GM23338 (cell line): ENCODE results near the gene PPARD. TPM values are rescaled to one million over a fixed set of nuclear protein-coding genes. Genes with fewer than 3 reads are reported as not detected.

Experiments
- ATAC-seq: fragments of 200-7000 bp; cut with Tn5 transposase; 3 replicates; pipeline ENCODE4 v1.9.1; 2020
- DNase-seq: peaks from one replicate; pipeline ENCODE4 v3.0.0-alpha.2; 2015; ENCODE audit warnings: low spot score
- H2AFZ ChIP-seq: fragments of 200-600 bp; sonication (generic); 2 replicates; pipeline ENCODE4 v1.8.0; 2016; ENCODE audit warnings: antibody characterized with exemption, mild to moderate bottlenecking, moderate library complexity
- H3F3A ChIP-seq: fragments of 200-600 bp; sonication (generic); replicated peaks from 2 replicates; pipeline ENCODE4 v1.8.0; 2017; ENCODE audit warnings: antibody characterized with exemption, mixed run types, low read depth
- H3K27ac ChIP-seq: fragments of 200-600 bp; sonication (generic); 2 replicates; pipeline ENCODE4 v1.6.1; 2016; ENCODE audit warnings: low read depth
- H3K27me3 ChIP-seq: fragments of 200-600 bp; sonication (generic); 2 replicates; pipeline ENCODE4 v1.8.0; 2016; ENCODE audit warnings: mild to moderate bottlenecking, mixed run types, moderate library complexity; ENCODE audit not compliant: insufficient read depth
- H3K36me3 ChIP-seq: fragments of 200-600 bp; sonication (generic); 2 replicates; pipeline ENCODE4 v1.8.0; 2016; ENCODE audit warnings: mild to moderate bottlenecking; ENCODE audit not compliant: insufficient read depth
- H3K4me1 ChIP-seq: fragments of 200-600 bp; sonication (generic); 2 replicates; pipeline ENCODE4 v1.8.0; 2016; ENCODE audit warnings: mild to moderate bottlenecking, moderate library complexity; ENCODE audit not compliant: insufficient read depth
- H3K4me2 ChIP-seq: fragments of 200-600 bp; sonication (generic); 2 replicates; pipeline ENCODE4 v1.7.1; 2017; ENCODE audit warnings: mixed run types
- H3K4me3 ChIP-seq: fragments of 200-600 bp; sonication (generic); 2 replicates; pipeline ENCODE4 v1.6.1; 2016; ENCODE audit warnings: mixed run types
- H3K79me2 ChIP-seq: fragments of 200-600 bp; sonication (generic); replicated peaks from 2 replicates; pipeline ENCODE4 v1.8.0; 2017; ENCODE audit warnings: mild to moderate bottlenecking; ENCODE audit not compliant: insufficient read depth
- H3K9me2 ChIP-seq: fragments of 200-600 bp; sonication (generic); 2 replicates; pipeline ENCODE4 v1.8.0; 2017; ENCODE audit not compliant: insufficient read depth
- H4K20me1 ChIP-seq: fragments of 200-600 bp; sonication (generic); replicated peaks from 2 replicates; pipeline ENCODE4 v1.8.0; 2017; ENCODE audit warnings: mild to moderate bottlenecking; ENCODE audit not compliant: insufficient read depth
- H3K27ac Mint-ChIP-seq: 2 replicates; pipeline ENCODE4 v1.8.0; 2020; ENCODE audit warnings: inconsistent platforms, mild to moderate bottlenecking, moderate library complexity, mixed read lengths
- H3K27me3 Mint-ChIP-seq: 3 replicates; pipeline ENCODE4 v1.8.0; 2022; ENCODE audit warnings: low read depth, mild to moderate bottlenecking, moderate library complexity, mixed read lengths, inconsistent platforms; ENCODE audit not compliant: insufficient read depth, poor library complexity
- H3K36me3 Mint-ChIP-seq: 3 replicates; pipeline ENCODE4 v1.8.0; 2021; ENCODE audit warnings: low read depth, mild to moderate bottlenecking, inconsistent platforms, moderate library complexity, mixed read lengths
- H3K4me1 Mint-ChIP-seq: 3 replicates; pipeline ENCODE4 v1.8.0; 2020; ENCODE audit warnings: mild to moderate bottlenecking, inconsistent platforms, mixed read lengths
- H3K4me3 Mint-ChIP-seq: 3 replicates; pipeline ENCODE4 v1.8.0; 2021; ENCODE audit warnings: moderate library complexity, mild to moderate bottlenecking, inconsistent platforms, mixed read lengths
- H3K9me3 Mint-ChIP-seq: 3 replicates; pipeline ENCODE4 v1.8.0; 2020; ENCODE audit warnings: moderate library complexity, mild to moderate bottlenecking, inconsistent platforms, mixed read lengths
- CREB1 ChIP-seq: fragments of 250-450 bp; sonication (Bioruptor Pico); IDR thresholded peaks from 2 replicates; pipeline ENCODE4 v1.5.0; 2020; ENCODE audit warnings: low read depth, mild to moderate bottlenecking, moderate library complexity
- CTCF ChIP-seq, 2 experiments: fragments of 200-600 bp in 1 of 2; sonication (generic) in 1 of 2; conservative IDR thresholded peaks; 2 replicates each; pipeline versions ENCODE4 v1.5.1 to v1.6.1; 2016 to 2017; ENCODE audit warnings: antibody characterized with exemption in 2 of 2, low read depth in 2 of 2, mild to moderate bottlenecking in 2 of 2, moderate library complexity in 1 of 2
- ETS1 ChIP-seq: IDR thresholded peaks from 2 replicates; pipeline ENCODE4 v1.6.1; 2016; ENCODE audit warnings: antibody characterized with exemption
- EZH2 ChIP-seq: fragments of 200-600 bp; sonication (generic); IDR thresholded peaks from one replicate; pipeline ENCODE4 v1.8.0; 2017; ENCODE audit warnings: antibody characterized with exemption, mild to moderate bottlenecking, low read depth; ENCODE audit not compliant: unreplicated experiment
- EZH2phosphoT487 ChIP-seq: fragments of 200-600 bp; sonication (generic); IDR thresholded peaks from one replicate; pipeline ENCODE4 v1.8.1; 2018; ENCODE audit warnings: antibody characterized with exemption; ENCODE audit not compliant: unreplicated experiment
- JUNB ChIP-seq: IDR thresholded peaks from one replicate; pipeline ENCODE4 v1.6.1; 2016; ENCODE audit warnings: antibody characterized with exemption; ENCODE audit not compliant: unreplicated experiment
- NANOG ChIP-seq: IDR thresholded peaks from 2 replicates; pipeline ENCODE4 v1.6.1; 2016; ENCODE audit warnings: antibody characterized with exemption, borderline replicate concordance
- POLR2AphosphoS5 ChIP-seq: IDR thresholded peaks from 2 replicates; pipeline ENCODE4 v1.6.1; 2016; ENCODE audit warnings: antibody characterized with exemption, low read depth
- REST ChIP-seq: IDR thresholded peaks from one replicate; pipeline ENCODE4 v1.6.1; 2018; ENCODE audit warnings: antibody characterized with exemption; ENCODE audit not compliant: unreplicated experiment
- STAT1 ChIP-seq: IDR thresholded peaks from one replicate; pipeline ENCODE4 v1.6.1; 2016; ENCODE audit warnings: antibody characterized with exemption; ENCODE audit not compliant: unreplicated experiment
- ZNF114 ChIP-seq: fragments of 250-450 bp; sonication (Bioruptor Pico); IDR thresholded peaks from 2 replicates; pipeline ENCODE4 v1.5.0; 2020; ENCODE audit warnings: mild to moderate bottlenecking, moderate library complexity
- ZNF331 ChIP-seq: fragments of 250-450 bp; sonication (Bioruptor Pico); IDR thresholded peaks from 2 replicates; pipeline ENCODE4 v1.5.0; 2020; ENCODE audit warnings: low read depth, mild to moderate bottlenecking, moderate library complexity
- ZNF462 ChIP-seq: fragments of 250-450 bp; sonication (Bioruptor Pico); IDR thresholded peaks from 2 replicates; pipeline ENCODE4 v1.5.0; 2020; ENCODE audit warnings: mild to moderate bottlenecking, moderate library complexity
- polyA plus RNA-seq: library from polyadenylated mRNA; unstranded; fragments of >200 nt; fragmentation: Nextera tagmentation; extraction: Ambion mirVana; gene quantifications from 2 replicates; pipeline ENCODE4 v1.2.1, GENCODE V29; 2016
- total RNA-seq: library from RNA; depleted of rRNA; stranded (reverse); fragments of >200 nt; shearing (Covaris generic); gene quantifications from 2 replicates; pipeline ENCODE4 v1.2.3, GENCODE V29; 2014

The PPARD gene
- total and polyA plus RNA-seq, 2 experiments from 2014 or later, result 5.1 to 9.7 TPM

GRCh38 chr6:35476004-35476403 is 133.6 kb downstream of the PPARD start:
- H3K36me3 ChIP-seq, result peaks cover 17% of the 10 kb centered on the region
- H3K36me3 Mint-ChIP-seq, result peaks cover 59% of the 10 kb centered on the region

More at GRCh38 chr6:35476004-35476403, 133.6 kb downstream of the PPARD start:
- no peaks in the 10 kb centered on the region for H3K27me3 ChIP-seq
- no peak overlapping the region for H2AFZ ChIP-seq
- no peaks in the 10 kb centered on the region for H3K9me2 ChIP-seq
- DNase-seq (peak; percentile 23), ATAC-seq (no peak; the same call in 2 of the 3 replicates)
- no peak overlapping the region for H3K4me2 ChIP-seq
- no peak overlapping the region; the same call in 1 of the 2 replicates for H3K27ac Mint-ChIP-seq
- peaks cover 11% of the 10 kb centered on the region; the same call in 1 of the 2 replicates for H3K4me1 ChIP-seq
- peaks cover 30% of the 10 kb centered on the region for H3K4me1 Mint-ChIP-seq
- no peak overlapping the region for H3K4me3 ChIP-seq
- H3K9me3 Mint-ChIP-seq, result no peaks in the 10 kb centered on the region; the same call in 1 of the 3 replicates
- peaks cover 5% of the 10 kb centered on the region; the same call in 1 of the 2 replicates for H3K79me2 ChIP-seq
- no peak overlapping the region for H3K4me3 Mint-ChIP-seq
- no peak for TF ChIP-seq POLR2AphosphoS5
- no peak for TF ChIP-seq EZH2phosphoT487
- no peak for TF ChIP-seq ZNF462
- no peak for TF ChIP-seq NANOG
- no peak for TF ChIP-seq CREB1 (CRISPR knock-in tag)
- TF ChIP-seq ZNF114 (CRISPR knock-in tag), result no peak
- TF ChIP-seq EZH2, result no peak
- TF ChIP-seq JUNB, result no peak
- TF ChIP-seq ETS1, result no peak
- no peak for TF ChIP-seq REST
- no peak for TF ChIP-seq CTCF (conservative IDR thresholded peaks at IDR 0.05; ENCODE audit: low read depth in 2 of 2)
- TF ChIP-seq STAT1, result no peak
- TF ChIP-seq ZNF331 (CRISPR knock-in tag), result no peak
- no peak overlapping the region for H3K27ac ChIP-seq
- H3K27me3 Mint-ChIP-seq, result peaks cover 43% of the 10 kb centered on the region
- H3F3A ChIP-seq, result peaks cover 35% of the 10 kb centered on the region
- peaks cover 19% of the 10 kb centered on the region; the same call in 1 of the 2 replicates for H4K20me1 ChIP-seq
